GM23338 (cell line): Measurements from ENCODE around the gene LRIT2. TPM values are rescaled to one million over a fixed set of nuclear protein-coding genes. Genes with fewer than 3 reads are reported as not detected.

Experiments used
- ATAC-seq: fragments of 200-7000 bp; cut with Tn5 transposase; 3 replicates; pipeline ENCODE4 v1.9.1; 2020
- DNase-seq: peaks from one replicate; pipeline ENCODE4 v3.0.0-alpha.2; 2015; ENCODE audit warnings: low spot score
- H2AFZ ChIP-seq: fragments of 200-600 bp; sonication (generic); 2 replicates; pipeline ENCODE4 v1.8.0; 2016; ENCODE audit warnings: antibody characterized with exemption, mild to moderate bottlenecking, moderate library complexity
- H3F3A ChIP-seq: fragments of 200-600 bp; sonication (generic); replicated peaks from 2 replicates; pipeline ENCODE4 v1.8.0; 2017; ENCODE audit warnings: antibody characterized with exemption, mixed run types, low read depth
- H3K27ac ChIP-seq: fragments of 200-600 bp; sonication (generic); 2 replicates; pipeline ENCODE4 v1.6.1; 2016; ENCODE audit warnings: low read depth
- H3K27me3 ChIP-seq: fragments of 200-600 bp; sonication (generic); 2 replicates; pipeline ENCODE4 v1.8.0; 2016; ENCODE audit warnings: mild to moderate bottlenecking, mixed run types, moderate library complexity; ENCODE audit not compliant: insufficient read depth
- H3K36me3 ChIP-seq: fragments of 200-600 bp; sonication (generic); 2 replicates; pipeline ENCODE4 v1.8.0; 2016; ENCODE audit warnings: mild to moderate bottlenecking; ENCODE audit not compliant: insufficient read depth
- H3K4me1 ChIP-seq: fragments of 200-600 bp; sonication (generic); 2 replicates; pipeline ENCODE4 v1.8.0; 2016; ENCODE audit warnings: mild to moderate bottlenecking, moderate library complexity; ENCODE audit not compliant: insufficient read depth
- H3K4me2 ChIP-seq: fragments of 200-600 bp; sonication (generic); 2 replicates; pipeline ENCODE4 v1.7.1; 2017; ENCODE audit warnings: mixed run types
- H3K4me3 ChIP-seq: fragments of 200-600 bp; sonication (generic); 2 replicates; pipeline ENCODE4 v1.6.1; 2016; ENCODE audit warnings: mixed run types
- H3K79me2 ChIP-seq: fragments of 200-600 bp; sonication (generic); replicated peaks from 2 replicates; pipeline ENCODE4 v1.8.0; 2017; ENCODE audit warnings: mild to moderate bottlenecking; ENCODE audit not compliant: insufficient read depth
- H3K9me2 ChIP-seq: fragments of 200-600 bp; sonication (generic); 2 replicates; pipeline ENCODE4 v1.8.0; 2017; ENCODE audit not compliant: insufficient read depth
- H4K20me1 ChIP-seq: fragments of 200-600 bp; sonication (generic); replicated peaks from 2 replicates; pipeline ENCODE4 v1.8.0; 2017; ENCODE audit warnings: mild to moderate bottlenecking; ENCODE audit not compliant: insufficient read depth
- H3K27ac Mint-ChIP-seq: 2 replicates; pipeline ENCODE4 v1.8.0; 2020; ENCODE audit warnings: inconsistent platforms, mild to moderate bottlenecking, moderate library complexity, mixed read lengths
- H3K27me3 Mint-ChIP-seq: 3 replicates; pipeline ENCODE4 v1.8.0; 2022; ENCODE audit warnings: low read depth, mild to moderate bottlenecking, moderate library complexity, mixed read lengths, inconsistent platforms; ENCODE audit not compliant: insufficient read depth, poor library complexity
- H3K36me3 Mint-ChIP-seq: 3 replicates; pipeline ENCODE4 v1.8.0; 2021; ENCODE audit warnings: low read depth, mild to moderate bottlenecking, inconsistent platforms, moderate library complexity, mixed read lengths
- H3K4me1 Mint-ChIP-seq: 3 replicates; pipeline ENCODE4 v1.8.0; 2020; ENCODE audit warnings: mild to moderate bottlenecking, inconsistent platforms, mixed read lengths
- H3K4me3 Mint-ChIP-seq: 3 replicates; pipeline ENCODE4 v1.8.0; 2021; ENCODE audit warnings: moderate library complexity, mild to moderate bottlenecking, inconsistent platforms, mixed read lengths
- H3K9me3 Mint-ChIP-seq: 3 replicates; pipeline ENCODE4 v1.8.0; 2020; ENCODE audit warnings: moderate library complexity, mild to moderate bottlenecking, inconsistent platforms, mixed read lengths
- CREB1 ChIP-seq: fragments of 250-450 bp; sonication (Bioruptor Pico); IDR thresholded peaks from 2 replicates; pipeline ENCODE4 v1.5.0; 2020; ENCODE audit warnings: low read depth, mild to moderate bottlenecking, moderate library complexity
- ETS1 ChIP-seq: IDR thresholded peaks from 2 replicates; pipeline ENCODE4 v1.6.1; 2016; ENCODE audit warnings: antibody characterized with exemption
- EZH2 ChIP-seq: fragments of 200-600 bp; sonication (generic); IDR thresholded peaks from one replicate; pipeline ENCODE4 v1.8.0; 2017; ENCODE audit warnings: antibody characterized with exemption, mild to moderate bottlenecking, low read depth; ENCODE audit not compliant: unreplicated experiment
- EZH2phosphoT487 ChIP-seq: fragments of 200-600 bp; sonication (generic); IDR thresholded peaks from one replicate; pipeline ENCODE4 v1.8.1; 2018; ENCODE audit warnings: antibody characterized with exemption; ENCODE audit not compliant: unreplicated experiment
- JUNB ChIP-seq: IDR thresholded peaks from one replicate; pipeline ENCODE4 v1.6.1; 2016; ENCODE audit warnings: antibody characterized with exemption; ENCODE audit not compliant: unreplicated experiment
- NANOG ChIP-seq: IDR thresholded peaks from 2 replicates; pipeline ENCODE4 v1.6.1; 2016; ENCODE audit warnings: antibody characterized with exemption, borderline replicate concordance
- POLR2AphosphoS5 ChIP-seq: IDR thresholded peaks from 2 replicates; pipeline ENCODE4 v1.6.1; 2016; ENCODE audit warnings: antibody characterized with exemption, low read depth
- STAT1 ChIP-seq: IDR thresholded peaks from one replicate; pipeline ENCODE4 v1.6.1; 2016; ENCODE audit warnings: antibody characterized with exemption; ENCODE audit not compliant: unreplicated experiment
- ZNF114 ChIP-seq: fragments of 250-450 bp; sonication (Bioruptor Pico); IDR thresholded peaks from 2 replicates; pipeline ENCODE4 v1.5.0; 2020; ENCODE audit warnings: mild to moderate bottlenecking, moderate library complexity
- ZNF331 ChIP-seq: fragments of 250-450 bp; sonication (Bioruptor Pico); IDR thresholded peaks from 2 replicates; pipeline ENCODE4 v1.5.0; 2020; ENCODE audit warnings: low read depth, mild to moderate bottlenecking, moderate library complexity
- ZNF462 ChIP-seq: fragments of 250-450 bp; sonication (Bioruptor Pico); IDR thresholded peaks from 2 replicates; pipeline ENCODE4 v1.5.0; 2020; ENCODE audit warnings: mild to moderate bottlenecking, moderate library complexity
- polyA plus RNA-seq: library from polyadenylated mRNA; unstranded; fragments of >200 nt; fragmentation: Nextera tagmentation; extraction: Ambion mirVana; gene quantifications from 2 replicates; pipeline ENCODE4 v1.2.1, GENCODE V29; 2016
- total RNA-seq: library from RNA; depleted of rRNA; stranded (reverse); fragments of >200 nt; shearing (Covaris generic); gene quantifications from 2 replicates; pipeline ENCODE4 v1.2.3, GENCODE V29; 2014
- TF ChIP-seq, protein P1 (sequence below): IDR thresholded peaks from one replicate; pipeline ENCODE4 v1.6.1; 2018; ENCODE audit warnings: antibody characterized with exemption; ENCODE audit not compliant: unreplicated experiment
- TF ChIP-seq, protein P2 (sequence below), 2 experiments: fragments of 200-600 bp in 1 of 2; sonication (generic) in 1 of 2; conservative IDR thresholded peaks; 2 replicates each; pipeline versions ENCODE4 v1.5.1 to v1.6.1; 2016 to 2017; ENCODE audit warnings: antibody characterized with exemption in 2 of 2, low read depth in 2 of 2, mild to moderate bottlenecking in 2 of 2, moderate library complexity in 1 of 2

Gene LRIT2
- total and polyA plus RNA-seq, 2 experiments from 2014 or later: not detected

- Histone ChIP-seq H3K36me3 (no peaks in the 10 kb centered on the region), H3K4me3 (no peak overlapping the region), H3K27ac (no peak overlapping the region), H3K9me2 (peaks cover 4% of the 10 kb centered on the region; the same call in 1 of the 2 replicates), H3K4me2 (no peak overlapping the region), H2AFZ (no peak overlapping the region), H3K79me2 (no peaks in the 10 kb centered on the region), H3K4me1 (no peaks in the 10 kb centered on the region; the same call in 1 of the 2 replicates), H3F3A (no peaks in the 10 kb centered on the region), H4K20me1 (no peaks in the 10 kb centered on the region), H3K27me3 (peaks cover 12% of the 10 kb centered on the region; the same call in 1 of the 2 replicates)
- ATAC-seq (no peak), DNase-seq (no peak)
- Mint-ChIP-seq H3K4me3 (no peak overlapping the region), H3K4me1 (peaks cover 3% of the 10 kb centered on the region; the same call in 1 of the 3 replicates), H3K9me3 (no peaks in the 10 kb centered on the region), H3K36me3 (no peaks in the 10 kb centered on the region), H3K27me3 (peaks cover 10% of the 10 kb centered on the region), H3K27ac (no peak overlapping the region)
- TF ChIP-seq POLR2AphosphoS5 (no peak), JUNB (no peak), STAT1 (no peak), ETS1 (no peak), CREB1 (CRISPR knock-in tag) (no peak), ZNF462 (CRISPR knock-in tag) (no peak), NANOG (no peak), EZH2 (no peak), ZNF331 (CRISPR knock-in tag) (no peak), ZNF114 (CRISPR knock-in tag) (no peak), EZH2phosphoT487 (no peak)
- TF ChIP-seq, protein P1, sequence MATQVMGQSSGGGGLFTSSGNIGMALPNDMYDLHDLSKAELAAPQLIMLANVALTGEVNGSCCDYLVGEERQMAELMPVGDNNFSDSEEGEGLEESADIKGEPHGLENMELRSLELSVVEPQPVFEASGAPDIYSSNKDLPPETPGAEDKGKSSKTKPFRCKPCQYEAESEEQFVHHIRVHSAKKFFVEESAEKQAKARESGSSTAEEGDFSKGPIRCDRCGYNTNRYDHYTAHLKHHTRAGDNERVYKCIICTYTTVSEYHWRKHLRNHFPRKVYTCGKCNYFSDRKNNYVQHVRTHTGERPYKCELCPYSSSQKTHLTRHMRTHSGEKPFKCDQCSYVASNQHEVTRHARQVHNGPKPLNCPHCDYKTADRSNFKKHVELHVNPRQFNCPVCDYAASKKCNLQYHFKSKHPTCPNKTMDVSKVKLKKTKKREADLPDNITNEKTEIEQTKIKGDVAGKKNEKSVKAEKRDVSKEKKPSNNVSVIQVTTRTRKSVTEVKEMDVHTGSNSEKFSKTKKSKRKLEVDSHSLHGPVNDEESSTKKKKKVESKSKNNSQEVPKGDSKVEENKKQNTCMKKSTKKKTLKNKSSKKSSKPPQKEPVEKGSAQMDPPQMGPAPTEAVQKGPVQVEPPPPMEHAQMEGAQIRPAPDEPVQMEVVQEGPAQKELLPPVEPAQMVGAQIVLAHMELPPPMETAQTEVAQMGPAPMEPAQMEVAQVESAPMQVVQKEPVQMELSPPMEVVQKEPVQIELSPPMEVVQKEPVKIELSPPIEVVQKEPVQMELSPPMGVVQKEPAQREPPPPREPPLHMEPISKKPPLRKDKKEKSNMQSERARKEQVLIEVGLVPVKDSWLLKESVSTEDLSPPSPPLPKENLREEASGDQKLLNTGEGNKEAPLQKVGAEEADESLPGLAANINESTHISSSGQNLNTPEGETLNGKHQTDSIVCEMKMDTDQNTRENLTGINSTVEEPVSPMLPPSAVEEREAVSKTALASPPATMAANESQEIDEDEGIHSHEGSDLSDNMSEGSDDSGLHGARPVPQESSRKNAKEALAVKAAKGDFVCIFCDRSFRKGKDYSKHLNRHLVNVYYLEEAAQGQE: no peak
- TF ChIP-seq, protein P2, sequence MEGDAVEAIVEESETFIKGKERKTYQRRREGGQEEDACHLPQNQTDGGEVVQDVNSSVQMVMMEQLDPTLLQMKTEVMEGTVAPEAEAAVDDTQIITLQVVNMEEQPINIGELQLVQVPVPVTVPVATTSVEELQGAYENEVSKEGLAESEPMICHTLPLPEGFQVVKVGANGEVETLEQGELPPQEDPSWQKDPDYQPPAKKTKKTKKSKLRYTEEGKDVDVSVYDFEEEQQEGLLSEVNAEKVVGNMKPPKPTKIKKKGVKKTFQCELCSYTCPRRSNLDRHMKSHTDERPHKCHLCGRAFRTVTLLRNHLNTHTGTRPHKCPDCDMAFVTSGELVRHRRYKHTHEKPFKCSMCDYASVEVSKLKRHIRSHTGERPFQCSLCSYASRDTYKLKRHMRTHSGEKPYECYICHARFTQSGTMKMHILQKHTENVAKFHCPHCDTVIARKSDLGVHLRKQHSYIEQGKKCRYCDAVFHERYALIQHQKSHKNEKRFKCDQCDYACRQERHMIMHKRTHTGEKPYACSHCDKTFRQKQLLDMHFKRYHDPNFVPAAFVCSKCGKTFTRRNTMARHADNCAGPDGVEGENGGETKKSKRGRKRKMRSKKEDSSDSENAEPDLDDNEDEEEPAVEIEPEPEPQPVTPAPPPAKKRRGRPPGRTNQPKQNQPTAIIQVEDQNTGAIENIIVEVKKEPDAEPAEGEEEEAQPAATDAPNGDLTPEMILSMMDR (conservative IDR thresholded peaks at IDR 0.05; ENCODE audit: low read depth in 2 of 2): no peak
These were observed 13.6 kb upstream of the LRIT2 start for GRCh38 chr10:84238909-84239308.
